Measurements from ENCODE around the gene ATP2C1.
"Not testable (repeated sequence)": the region's sequence is repeated elsewhere in the genome, so short reads cannot be mapped to it uniquely, and the experiment has no call there.

Gene ATP2C1

GRCh38 chr3:130991126-130991525, 97.2 kb downstream of the ATP2C1 start:
- no peak for DNase-seq

GRCh38 chr3:130992344-130992743, 98.5 kb downstream of the ATP2C1 start:
- DNase-seq, result peak; percentile 18 to 68 (median 64)

GRCh38 chr3:130997289-130997688, 103.4 kb downstream of the ATP2C1 start:
- DNase-seq, result no peak

- no peak for DNase-seq
These were observed 107.2 kb downstream of the ATP2C1 start for GRCh38 chr3:131001071-131001470.

GRCh38 chr3:131004603-131005002, 110.7 kb downstream of the ATP2C1 start:
- DNase-seq, result no peak

GRCh38 chr3:131007256-131007655, 113.4 kb downstream of the ATP2C1 start:
- no peak for DNase-seq

- no peak for DNase-seq
These were observed 113.9 kb downstream of the ATP2C1 start for GRCh38 chr3:131007782-131008181.

- DNase-seq, result no peak
These were observed 114.4 kb downstream of the ATP2C1 start for GRCh38 chr3:131008326-131008725.

- no peak for DNase-seq
These were observed 115.8 kb downstream of the ATP2C1 start for GRCh38 chr3:131009698-131010097.

GRCh38 chr3:131018970-131019369, 125.1 kb downstream of the ATP2C1 start:
- DNase-seq, result peak in 1 of 3 experiments; percentile 6

- no peak for DNase-seq
These were observed 126.3 kb downstream of the ATP2C1 start for GRCh38 chr3:131020122-131020693.

- DNase-seq, result peak in 1 of 3 experiments; percentile 30
These were observed 131.7 kb downstream of the ATP2C1 start for GRCh38 chr3:131025539-131025938.

GRCh38 chr3:131026321-131027151, 132.7 kb downstream of the ATP2C1 start, which contains the start of the genes ASTE1 and NEK11:
ASTE1 (minus strand) TSS chr3:131026825; CDS start chr3:131025306, 1,519 bp downstream.
NEK11 (plus strand) TSS chr3:131026877; CDS start chr3:131029709, 2,832 bp downstream.
- DNase-seq, result peak; percentile 87 to 93 (median 88)

GRCh38 chr3:131028844-131029243, 135.0 kb downstream of the ATP2C1 start:
- no peak for DNase-seq

- no peak for DNase-seq
These were observed 137.8 kb downstream of the ATP2C1 start for GRCh38 chr3:131031660-131032059.

GRCh38 chr3:131033480-131034080, 139.7 kb downstream of the ATP2C1 start:
- DNase-seq, result peak; percentile 50 to 87 (median 82)

- no peak for DNase-seq
These were observed 142.4 kb downstream of the ATP2C1 start for GRCh38 chr3:131036200-131036816.

GRCh38 chr3:131036986-131037385, 143.1 kb downstream of the ATP2C1 start:
- no peak for DNase-seq

GRCh38 chr3:131038326-131038725, 144.4 kb downstream of the ATP2C1 start:
- DNase-seq, result no peak

- DNase-seq, result not testable (repeated sequence)
These were observed 148.5 kb downstream of the ATP2C1 start for GRCh38 chr3:131042271-131042985.

GRCh38 chr3:131047582-131047981, 153.7 kb downstream of the ATP2C1 start:
- peak in 1 of 3 experiments; percentile 18 for DNase-seq

- peak in 1 of 3 experiments; percentile 22 for DNase-seq
These were observed 154.1 kb downstream of the ATP2C1 start for GRCh38 chr3:131048030-131048429.
